Endothelial cell of umbilical vein (primary cell): ENCODE data around the gene PRDM16. TPM values are rescaled to one million over a fixed set of nuclear protein-coding genes. Genes with fewer than 3 reads are reported as not detected.

ENCODE experiments used
- BruUV-seq: library from RNA; stranded (reverse); fragments of 400-500 nt; replicated peaks from 2 replicates; lab custom pipeline; 2021; lab: Mats Ljungman, UMichigan
- CTCF ChIA-PET: fragments of 300-600, 350-600 bp; sonication (Branson Sonifier 250); formaldehyde crosslinking; loops from one replicate; lab custom pipeline; 2021; ENCODE audit warnings: antibody characterized with exemption, inconsistent platforms; lab: Charles Lee
- POLR2A ChIA-PET: fragments of 300-600, 350-600 bp; sonication (Branson Sonifier 250); formaldehyde crosslinking; loops from one replicate; lab custom pipeline; 2021; ENCODE audit warnings: antibody characterized with exemption, inconsistent platforms; lab: Charles Lee
- DNase-seq: peaks from one replicate; pipeline ENCODE4 v3.0.0-alpha.2; 2011; ENCODE audit warnings: low read depth, low spot score
- FAIRE-seq: peaks from 2 replicates; lab custom pipeline; 2011; peaks lifted over from hg19 to GRCh38; lab: Jason Lieb, UNC
- H2AFZ ChIP-seq: 2 replicates; pipeline ENCODE4 v1.6.0; 2012; ENCODE audit warnings: low read depth, low read length, control low read depth, inconsistent platforms
- H3K27ac ChIP-seq: 2 replicates; pipeline ENCODE4 v1.5.1; 2011; ENCODE audit warnings: low read depth, mild to moderate bottlenecking, control low read depth, low read length, moderate library complexity; ENCODE audit not compliant: insufficient read depth
- H3K27me3 ChIP-seq, 2 experiments: 2 replicates each; pipeline versions ENCODE4 v1.6.0 to v1.6.1; 2011; ENCODE audit warnings: low read length in 2 of 2, mixed read lengths in 1 of 2; ENCODE audit not compliant: control insufficient read depth in 2 of 2, insufficient read depth in 2 of 2
- H3K36me3 ChIP-seq, 2 experiments: 2 replicates in 1 of 2; 3 replicates in 1 of 2; pipeline ENCODE4 v1.5.1; 2011; ENCODE audit warnings: low read length in 2 of 2, mild to moderate bottlenecking in 1 of 2, moderate library complexity in 1 of 2; ENCODE audit not compliant: control insufficient read depth in 2 of 2, insufficient read depth in 2 of 2; ENCODE audit errors: extremely low read depth in 1 of 2
- H3K4me1 ChIP-seq: 3 replicates; pipeline ENCODE4 v1.5.1; 2011; ENCODE audit warnings: mild to moderate bottlenecking, low read length; ENCODE audit not compliant: control insufficient read depth, insufficient read depth; ENCODE audit errors: extremely low read depth
- H3K4me2 ChIP-seq: 2 replicates; pipeline ENCODE4 v1.6.1; 2011; ENCODE audit warnings: low read length, control low read depth, mixed read lengths; ENCODE audit not compliant: insufficient read depth
- H3K4me3 ChIP-seq, 3 experiments: fragments of 200-600 bp in 1 of 3; sonication (generic), shearing (Covaris generic) in 1 of 3; replicated peaks in 1 of 3; 2 replicates each; pipeline ENCODE4 v1.5.1; 2011 to 2016; ENCODE audit warnings: control low read depth in 3 of 3, low read length in 3 of 3, mild to moderate bottlenecking in 2 of 3, inconsistent platforms in 1 of 3, low read depth in 1 of 3, moderate library complexity in 1 of 3; ENCODE audit not compliant: insufficient read depth in 1 of 3
- H3K79me2 ChIP-seq: 2 replicates; pipeline ENCODE4 v1.6.0; 2012; ENCODE audit warnings: low read length, inconsistent platforms; ENCODE audit not compliant: control insufficient read depth, insufficient read depth
- H3K9ac ChIP-seq: replicated peaks from 2 replicates; pipeline ENCODE3; 2011; ENCODE audit warnings: low read length, control low read depth; ENCODE audit not compliant: insufficient read depth; ENCODE audit errors: extremely low read depth
- H3K9me1 ChIP-seq: replicated peaks from 3 replicates; pipeline ENCODE4 v1.6.0; 2011; ENCODE audit warnings: mild to moderate bottlenecking, low read length; ENCODE audit not compliant: control insufficient read depth, insufficient read depth; ENCODE audit errors: extremely low read depth
- H3K9me3 ChIP-seq: replicated peaks from 2 replicates; pipeline ENCODE4 v1.5.1; 2012; ENCODE audit warnings: low read length, inconsistent platforms; ENCODE audit not compliant: control insufficient read depth, insufficient read depth
- H4K20me1 ChIP-seq: replicated peaks from 2 replicates; pipeline ENCODE3; 2011; ENCODE audit warnings: mild to moderate bottlenecking, low read length; ENCODE audit not compliant: control insufficient read depth, insufficient read depth; ENCODE audit errors: extremely low read depth
- EZH2 ChIP-seq: IDR thresholded peaks from 2 replicates; pipeline ENCODE4 v1.6.1; 2012; ENCODE audit warnings: borderline replicate concordance, low read depth, mild to moderate bottlenecking, moderate library complexity, low read length, inconsistent platforms; ENCODE audit not compliant: severe bottlenecking
- FOS ChIP-seq: IDR thresholded peaks from 2 replicates; pipeline ENCODE4 v1.6.1; 2011; ENCODE audit warnings: mild to moderate bottlenecking, low read length, moderate library complexity, borderline replicate concordance; ENCODE audit not compliant: insufficient read depth
- POLR2A ChIP-seq: IDR thresholded peaks from 2 replicates; pipeline ENCODE4 v1.6.1; 2012; ENCODE audit warnings: low read depth, mild to moderate bottlenecking, control low read depth, low read length
- dilution Hi-C: fragments of 300-500 bp; cut with MboI; formaldehyde crosslinking; loops from one replicate; pipeline ENCODE4 v1.15.0; 2019; ENCODE audit warnings: low sequenced_read_pairs; ENCODE audit not compliant: extremely low pct_ligation_motif_present
- intact Hi-C: fragments of 100-400 bp; cut with micrococcal nuclease; formaldehyde crosslinking; loops from one replicate; pipeline ENCODE4 v1.10.0; 2022
- polyA plus RNA-seq, 4 experiments: library from polyadenylated mRNA; depleted of rRNA in 3 of 4; stranded (reverse) in 3 of 4; unstranded in 1 of 4; fragments of >200 nt; gene quantifications; 2 replicates each; pipeline versions ENCODE4 v1.2.1 to v1.2.3, GENCODE V29; 2011 to 2012; ENCODE audit warnings: missing spikeins in 1 of 4
- total RNA-seq: library from RNA; stranded (reverse); gene quantifications from 2 replicates; pipeline ENCODE4 v1.2.3, GENCODE V29; 2021

Gene PRDM16
- total and polyA plus RNA-seq, 2 donors (not counting 3 experiments of a cell fraction or from before 2014, with no cell fraction given), result not detected

- dilution Hi-C loops (no loop called here), intact Hi-C loops (loop anchor here (5.0 to 10.0 kb wide), 2 partner anchors 248 to 655 kb away; partner anchors contain the start of gene PEX10)
- POLR2A ChIA-PET, result no interaction called here
- Histone ChIP-seq H3K27ac (no peak overlapping the region), H4K20me1 (no peaks in the 10 kb centered on the region), H3K4me1 (no peaks in the 10 kb centered on the region), H3K9me1 (no peaks in the 10 kb centered on the region), H3K27me3 (peaks cover 60 to 77% of the 10 kb centered on the region in 2 experiments), H3K79me2 (no peaks in the 10 kb centered on the region), H3K9ac (no peak overlapping the region), H3K4me2 (no peak overlapping the region), H2AFZ (no peak overlapping the region), H3K4me3 (no peak overlapping the region), H3K36me3 (no peaks in the 10 kb centered on the region), H3K9me3 (no peaks in the 10 kb centered on the region)
- no peak for DNase-seq
- no peak for FAIRE-seq
- no TSS peak for BruUV-seq
- CTCF ChIA-PET, result no interaction called here
- TF ChIP-seq FOS, result no peak
These were observed 1.7 kb upstream of the PRDM16 start for GRCh38 chr1:3067301-3067670.

DNA sequence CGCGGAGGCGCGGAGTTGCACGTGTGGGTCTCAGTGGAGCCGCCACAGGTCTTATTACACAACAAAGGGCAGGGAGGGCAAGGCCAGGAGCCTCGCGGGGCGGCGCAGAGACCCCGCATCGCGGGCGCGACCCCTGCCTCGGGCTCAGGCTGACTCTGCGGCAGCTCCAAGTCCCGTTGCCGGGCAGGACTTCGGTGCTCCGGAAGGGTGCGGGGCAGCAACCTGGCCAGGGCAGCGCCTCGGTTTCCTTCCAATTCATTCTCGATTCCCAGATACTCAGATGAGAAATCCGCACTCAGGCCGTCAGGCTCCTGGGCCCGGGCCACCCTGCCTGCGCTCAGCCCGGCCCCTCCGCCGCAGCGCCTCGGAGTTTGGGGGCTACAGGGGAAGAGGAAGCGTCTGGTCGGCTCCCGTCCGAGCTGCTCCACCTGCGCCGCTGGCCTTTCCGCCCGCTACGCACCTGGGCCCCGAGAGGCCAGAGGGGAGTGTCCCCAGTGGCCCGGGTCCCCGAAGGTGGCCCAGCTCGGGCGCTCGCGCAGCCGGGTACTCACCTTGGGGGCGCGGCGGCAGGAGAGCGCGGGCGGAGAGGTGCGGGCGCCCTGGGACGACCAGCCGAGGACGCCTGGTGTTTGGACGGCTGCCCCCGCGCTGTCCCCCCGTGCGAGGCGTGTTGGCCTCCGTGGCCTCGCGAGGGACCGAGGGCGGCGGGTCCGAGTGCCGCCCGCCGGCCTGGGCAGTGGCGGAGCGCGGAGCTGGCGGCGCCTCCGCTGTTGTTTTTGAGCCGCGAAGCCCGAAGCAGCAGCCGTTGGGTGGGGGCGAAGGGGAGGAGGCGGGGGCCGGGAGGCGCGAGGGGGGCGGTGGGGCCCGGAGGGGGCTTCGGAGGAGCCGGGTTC is 1.1 kb upstream of the PRDM16 start:
- intact Hi-C loops, result loop anchor here (5.0 to 10.0 kb wide), 2 partner anchors 247 to 656 kb away; partner anchors contain the start of gene PEX10
- no peak overlapping the region for H3K4me2 ChIP-seq
- BruUV-seq, result no TSS peak
- FAIRE-seq, result no peak
- H3K9me3 ChIP-seq, result no peaks in the 10 kb centered on the region
- no peak overlapping the region for H2AFZ ChIP-seq
- no peaks in the 10 kb centered on the region for H3K4me1 ChIP-seq
- TF ChIP-seq POLR2A, result no peak
- peak; percentile 83 for TF ChIP-seq EZH2
- H3K4me3 ChIP-seq, result no peak overlapping the region
- CTCF ChIA-PET, result no interaction called here
- H3K79me2 ChIP-seq, result no peaks in the 10 kb centered on the region
- H3K36me3 ChIP-seq, result no peaks in the 10 kb centered on the region
- no peak overlapping the region for H3K9ac ChIP-seq
- dilution Hi-C loops, result no loop called here
- POLR2A ChIA-PET, result no interaction called here
- H3K27ac ChIP-seq, result no peak overlapping the region
- H3K27me3 ChIP-seq, result peaks cover 63 to 79% of the 10 kb centered on the region in 2 experiments
- no peaks in the 10 kb centered on the region for H4K20me1 ChIP-seq
- no peaks in the 10 kb centered on the region for H3K9me1 ChIP-seq
- no peak for DNase-seq
